Islet of Langerhans (tissue), 1 donor: ENCODE data around the gene SLAMF8.

Experiments
- FAIRE-seq: peaks from one replicate; lab custom pipeline; 2011; peaks lifted over from hg19 to GRCh38; lab: Jason Lieb, UNC

Gene SLAMF8

DNA sequence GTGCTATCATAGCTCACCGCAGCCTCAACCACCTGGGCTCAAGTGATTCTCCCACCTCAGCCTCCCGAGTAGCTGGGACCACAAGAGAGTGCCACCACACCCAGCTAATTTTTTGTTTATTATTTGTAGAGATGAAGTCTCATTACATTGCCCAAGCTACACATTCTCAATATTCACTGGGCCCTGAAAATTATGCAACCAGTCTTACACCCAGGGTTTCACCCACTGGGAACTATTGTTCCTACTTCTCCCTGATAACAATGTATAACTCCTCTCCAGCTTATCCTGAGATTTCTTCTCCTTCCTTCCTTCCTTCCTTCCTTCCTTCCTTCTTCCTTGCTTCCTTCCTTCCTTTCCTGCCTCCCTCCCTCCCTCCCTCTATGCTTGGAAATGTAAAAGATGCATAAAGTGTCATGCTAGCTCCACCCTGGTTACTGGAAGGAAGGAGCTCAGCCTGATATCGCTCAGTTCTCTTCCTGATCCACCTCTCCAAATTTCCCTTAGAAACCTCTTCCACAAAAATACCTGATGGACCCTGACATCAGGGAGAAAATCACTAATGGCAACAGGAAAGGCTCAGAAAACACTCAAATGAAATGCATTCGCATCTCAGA lies 47.0 kb downstream of the SLAMF8 start:
- no peak for FAIRE-seq

DNA sequence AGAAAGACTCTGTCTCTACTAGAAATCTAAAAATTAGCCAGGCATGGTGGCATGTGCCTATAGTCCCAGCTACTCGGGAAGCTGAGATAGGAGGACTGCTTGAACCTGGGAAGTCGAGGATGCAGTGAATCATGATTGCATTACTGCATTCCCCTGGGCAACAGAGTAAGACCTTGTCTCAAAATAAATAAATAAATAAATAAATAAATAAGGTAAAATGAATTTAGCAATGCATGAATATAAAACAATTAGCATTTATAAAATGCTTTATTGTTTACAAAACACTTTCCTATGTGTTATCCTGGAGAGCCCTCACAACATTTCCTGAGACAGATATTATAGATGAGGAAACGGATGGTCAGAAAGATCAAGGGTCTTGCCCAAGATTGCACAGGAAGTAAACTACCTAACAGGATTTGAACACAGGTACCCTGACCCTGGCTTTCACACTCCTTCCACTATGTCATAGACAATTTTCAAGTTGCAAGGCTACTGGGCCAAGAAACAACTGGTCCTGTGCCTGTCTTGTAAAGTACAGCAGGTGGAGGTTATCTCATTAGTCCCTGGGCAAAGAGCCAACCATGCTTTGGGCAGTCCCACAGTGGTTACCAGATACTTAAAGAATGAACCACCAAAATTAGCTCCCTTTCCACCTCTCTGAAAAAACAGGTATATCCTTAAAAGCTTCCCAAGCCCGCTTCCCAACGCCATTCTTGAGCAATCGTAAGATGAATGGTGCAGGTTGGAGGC lies 51.2 kb downstream of the SLAMF8 start:
- FAIRE-seq: no peak

DNA sequence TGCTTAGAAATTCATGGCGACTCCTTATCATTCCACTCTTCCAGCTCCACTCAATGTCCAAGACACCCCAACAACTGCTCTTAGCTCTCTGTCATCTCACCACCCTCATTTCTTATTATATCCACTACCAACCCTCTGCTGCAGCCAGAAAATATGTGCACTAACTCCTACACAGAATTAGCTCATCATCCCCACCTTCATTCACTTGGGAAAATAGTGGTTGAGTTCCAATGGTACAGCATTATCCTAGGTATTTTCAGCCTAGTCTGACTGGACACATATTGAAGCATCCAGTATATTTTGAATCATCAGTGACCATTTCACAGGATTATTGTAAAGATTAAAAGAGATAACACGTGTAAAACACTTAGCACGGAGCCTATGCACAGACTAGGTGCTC lies 52.5 kb downstream of the SLAMF8 start:
- FAIRE-seq: no peak

DNA sequence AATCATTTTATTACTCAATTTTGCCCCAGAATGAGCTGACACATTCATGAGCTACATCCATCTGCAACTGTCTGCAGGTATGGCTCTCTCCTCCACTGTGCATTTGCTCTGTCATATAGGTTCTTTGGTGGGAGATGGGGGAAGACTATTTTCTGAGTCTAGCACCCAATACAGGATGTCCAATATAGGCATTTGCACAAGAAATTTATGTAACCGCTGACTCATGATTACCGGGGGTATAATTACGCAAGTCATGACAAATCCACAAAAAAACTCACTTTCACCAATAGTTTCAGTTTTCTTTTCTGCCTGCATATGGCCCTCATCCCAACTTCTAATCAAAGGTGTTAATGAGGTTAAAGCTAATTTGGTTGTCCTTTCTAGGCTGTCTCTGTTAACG lies 53.3 kb downstream of the SLAMF8 start:
- FAIRE-seq: no peak

DNA sequence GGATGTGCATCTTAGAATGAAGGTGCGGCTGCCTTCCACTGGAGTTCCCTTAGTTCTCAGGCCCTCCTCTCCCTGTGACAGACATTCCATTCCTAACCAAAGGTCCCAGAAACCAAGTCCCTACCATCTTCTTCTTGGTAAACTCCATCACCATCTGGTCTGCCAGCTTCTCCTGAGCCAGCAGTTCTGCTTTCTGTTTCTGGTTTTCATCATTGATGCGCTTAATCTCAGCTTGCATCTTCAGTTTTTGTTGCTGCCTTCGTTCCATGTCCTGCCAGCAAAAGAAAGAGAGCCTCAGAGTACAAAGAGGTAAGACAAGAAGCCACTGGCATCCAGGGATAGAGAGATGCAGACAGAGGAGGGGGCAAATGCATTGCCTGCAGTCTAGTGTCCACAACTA lies 53.8 kb downstream of the SLAMF8 start:
- FAIRE-seq: no peak

DNA sequence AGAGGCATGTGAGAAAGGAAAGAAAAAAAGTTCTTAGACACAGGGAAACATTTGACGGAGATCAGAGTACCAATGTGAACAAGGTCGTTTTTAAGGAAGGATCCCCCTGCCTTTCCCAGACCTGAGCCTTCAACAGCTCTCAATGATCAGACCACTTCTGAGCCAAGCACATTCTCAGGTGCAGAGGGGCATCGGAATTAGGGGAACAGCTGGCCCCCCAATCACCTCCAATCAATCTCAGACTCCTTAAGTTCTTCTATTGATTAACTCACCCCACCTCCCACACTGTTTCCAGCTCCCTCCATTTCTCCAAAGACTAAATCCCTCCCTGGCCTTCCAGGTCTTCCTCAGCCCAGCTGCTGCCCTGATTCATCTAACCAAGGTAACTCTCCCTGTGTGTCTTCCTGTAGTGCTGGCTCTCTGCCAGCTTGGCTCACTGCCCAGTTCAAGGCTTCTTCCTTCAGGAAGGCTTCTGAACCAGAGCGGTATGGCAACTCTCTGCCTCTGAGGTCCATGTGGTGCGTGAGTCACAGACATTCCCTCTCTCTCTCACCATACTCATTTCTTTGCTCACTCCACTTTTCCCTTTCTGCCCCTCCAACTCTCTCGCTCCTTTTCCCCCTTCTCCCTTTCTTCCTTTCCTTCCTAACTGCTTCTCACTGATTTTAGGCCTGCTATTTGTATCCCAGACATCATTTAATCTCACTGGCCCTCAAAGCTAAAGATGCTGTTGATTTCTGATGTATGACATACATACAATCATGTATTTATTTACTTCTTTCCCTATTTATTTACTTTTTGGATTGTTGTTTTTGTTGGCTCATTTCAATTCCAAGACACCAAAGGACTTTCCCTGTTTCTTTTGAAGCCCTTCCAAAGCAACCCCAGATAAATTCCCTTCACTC lies 55.2 kb downstream of the SLAMF8 start:
- peak; percentile 91 for FAIRE-seq

DNA sequence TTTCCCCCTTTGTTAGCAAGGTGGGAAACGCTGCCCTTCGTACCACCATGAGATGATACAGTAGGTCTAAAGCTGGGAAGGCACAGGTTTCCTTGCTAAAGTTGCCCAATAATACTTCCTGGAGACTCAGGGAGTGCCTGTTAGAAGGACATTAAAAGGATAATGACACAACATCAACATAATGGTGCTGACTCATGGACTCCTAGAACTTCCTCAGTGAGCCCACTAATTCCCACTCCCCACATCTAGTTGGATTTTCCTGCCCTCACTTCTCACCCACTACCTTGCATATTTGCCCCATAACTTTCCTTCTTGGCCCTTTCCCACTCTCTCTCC lies 55.8 kb downstream of the SLAMF8 start:
- FAIRE-seq: no peak

DNA sequence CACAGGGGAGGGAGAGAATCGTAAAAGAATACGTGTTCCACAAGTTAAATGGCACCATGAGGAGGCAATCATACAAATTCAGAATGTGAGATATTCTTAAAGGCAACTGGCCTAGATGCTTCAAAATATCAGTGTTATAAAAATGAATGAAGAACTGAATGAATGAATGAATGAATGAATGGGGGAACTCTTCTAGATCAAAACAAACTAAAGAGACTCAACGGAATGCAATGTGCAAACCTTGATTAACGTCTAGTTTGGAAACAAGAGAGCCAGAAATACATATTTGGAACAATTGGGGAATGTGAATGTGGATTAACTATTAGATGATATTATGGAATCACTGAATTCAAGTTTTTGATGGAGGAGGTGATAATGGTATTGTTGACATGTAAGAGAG lies 56.5 kb downstream of the SLAMF8 start:
- FAIRE-seq: no peak

DNA sequence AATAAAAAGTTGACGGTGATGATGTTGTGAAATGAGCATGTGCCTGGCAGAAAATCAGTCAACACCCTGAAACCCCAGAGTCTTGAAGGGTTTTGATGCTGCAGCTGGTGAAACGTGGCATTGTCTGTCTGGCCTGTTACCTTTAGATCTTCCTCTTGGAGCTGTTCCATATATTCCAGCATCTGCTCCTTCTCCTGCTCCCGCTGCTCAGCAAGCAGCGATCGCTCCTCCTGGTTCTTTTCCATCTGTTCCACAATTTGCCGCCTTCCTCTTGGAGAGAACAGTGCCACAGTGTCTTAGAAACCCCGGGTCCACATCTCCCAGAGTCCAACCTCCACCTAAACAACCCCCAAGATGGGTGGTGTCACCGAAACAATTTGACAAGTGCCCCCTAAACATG lies 57.6 kb downstream of the SLAMF8 start:
- no peak for FAIRE-seq
